Measurements from ENCODE around the gene PLPPR1. TPM values are rescaled to one million over a fixed set of nuclear protein-coding genes. Genes with fewer than 3 reads are reported as not detected.

PLPPR1 gene
- total RNA-seq, 2 donors from 2014 or later, result not detected

DNA sequence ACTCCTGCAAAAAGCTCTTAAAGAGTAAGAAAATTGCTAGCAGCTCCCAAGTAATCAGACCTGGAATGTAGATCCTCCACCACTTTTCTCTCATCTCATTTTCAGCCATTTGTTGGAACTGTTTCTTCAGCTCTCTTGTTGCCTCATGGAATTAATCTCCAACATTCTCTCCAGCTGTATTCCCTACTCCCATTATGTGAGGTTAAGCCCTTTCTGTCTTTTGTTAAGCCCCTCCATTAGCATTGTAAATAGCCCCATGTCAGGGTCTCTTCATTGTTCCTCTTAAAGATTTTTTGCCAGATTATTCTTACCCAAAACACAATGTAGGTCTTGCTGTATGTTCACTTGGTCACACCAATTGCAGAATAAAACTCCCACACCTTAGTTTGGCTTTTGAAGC, 119.8 kb downstream of the PLPPR1 start:
- no peak for DNase-seq
- ATAC-seq (replicated peaks in 1 of 2), result no peak
- no peak overlapping the region for H3K4me3 Mint-ChIP-seq
- H3K4me1 Mint-ChIP-seq (ENCODE audit: low read depth), result no peaks in the 10 kb centered on the region
- peaks cover 8 to 10% of the 10 kb centered on the region in 2 donors for H3K9me3 Mint-ChIP-seq
- H3K36me3 Mint-ChIP-seq (ENCODE audit: insufficient read depth in 2 of 2), result no peaks in the 10 kb centered on the region
- no peak overlapping the region for H3K27ac Mint-ChIP-seq
- H3K27me3 Mint-ChIP-seq (ENCODE audit: low read depth), result peaks cover 5% of the 10 kb centered on the region

DNA sequence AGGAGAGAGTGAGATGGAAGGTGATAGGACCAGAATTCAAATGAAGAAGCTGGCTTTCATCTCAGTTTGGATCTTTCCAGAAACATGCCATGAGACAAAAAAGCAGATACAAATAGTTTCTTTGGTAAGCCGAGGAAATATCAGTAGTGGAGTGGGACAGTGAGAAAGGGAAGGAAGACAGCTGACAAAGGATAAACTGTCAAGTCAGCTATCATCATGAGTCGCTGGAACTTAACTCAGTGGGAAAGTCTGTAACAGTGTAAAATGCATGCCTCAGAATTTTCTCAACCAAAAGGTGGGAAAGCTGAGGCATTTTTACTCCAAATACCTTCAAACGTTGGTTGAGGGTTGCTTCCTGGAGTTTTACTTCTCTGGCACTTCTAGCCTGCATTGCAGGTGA, 129.8 kb downstream of the PLPPR1 start:
- Mint-ChIP-seq H3K27ac (no peak overlapping the region), H3K36me3 (ENCODE audit: insufficient read depth in 2 of 2) (peaks cover 0 to 1% of the 10 kb centered on the region in 2 donors), H3K4me1 (ENCODE audit: low read depth) (no peaks in the 10 kb centered on the region), H3K4me3 (no peak overlapping the region), H3K27me3 (ENCODE audit: low read depth) (peaks cover 5% of the 10 kb centered on the region), H3K9me3 (peaks cover 0 to 4% of the 10 kb centered on the region in 2 donors)
- no peak for DNase-seq
- ATAC-seq (replicated peaks in 1 of 2), result no peak

DNA sequence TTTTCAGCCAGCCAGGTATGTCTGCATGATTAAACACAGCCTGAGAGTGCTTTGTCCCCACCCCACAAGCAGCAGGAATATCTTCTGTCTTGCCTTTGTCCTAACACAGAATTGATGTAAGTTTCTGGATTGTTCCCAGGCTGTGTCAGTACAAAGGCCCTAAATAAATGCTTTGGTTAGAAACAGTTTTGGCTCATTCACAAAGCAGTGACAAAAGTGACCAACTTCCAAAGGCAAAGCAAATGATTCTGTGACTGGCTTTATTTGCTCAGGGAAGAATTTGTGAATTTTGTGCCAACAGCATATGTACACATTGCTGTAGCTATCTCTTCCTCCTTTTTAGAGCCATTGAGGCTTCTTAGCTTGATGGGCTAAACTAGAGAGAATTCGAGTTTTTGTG, 133.7 kb downstream of the PLPPR1 start:
- ATAC-seq (replicated peaks in 1 of 2) (no peak), DNase-seq (no peak)
- H3K27me3 Mint-ChIP-seq (ENCODE audit: low read depth), result peaks cover 8% of the 10 kb centered on the region
- no peak overlapping the region for H3K4me3 Mint-ChIP-seq
- H3K27ac Mint-ChIP-seq, result no peak overlapping the region
- H3K36me3 Mint-ChIP-seq (ENCODE audit: insufficient read depth in 2 of 2), result peaks cover 0 to 1% of the 10 kb centered on the region in 2 donors
- H3K4me1 Mint-ChIP-seq (ENCODE audit: low read depth), result no peaks in the 10 kb centered on the region
- peaks cover 0 to 4% of the 10 kb centered on the region in 2 donors for H3K9me3 Mint-ChIP-seq

DNA sequence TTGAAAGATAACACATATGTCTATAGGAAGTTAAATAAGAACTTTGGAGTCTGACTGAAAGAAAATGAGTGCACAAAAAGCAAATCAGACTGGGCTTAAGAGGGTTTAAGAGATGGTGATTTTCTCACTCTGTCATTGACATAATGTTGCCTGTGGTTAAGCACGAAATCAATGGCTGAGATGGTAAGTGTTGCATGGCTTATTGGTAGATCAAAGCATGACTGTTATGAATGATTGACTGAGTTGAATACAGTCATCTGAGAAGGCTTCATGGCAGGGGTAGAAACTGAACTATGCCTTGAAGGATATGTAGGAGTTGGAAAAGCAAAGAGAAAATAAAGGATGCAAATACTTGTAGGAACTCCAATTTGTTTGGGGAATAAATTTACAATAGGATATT, 136.6 kb downstream of the PLPPR1 start:
- ATAC-seq (replicated peaks in 1 of 2) (no peak), DNase-seq (no peak)
- Mint-ChIP-seq H3K4me3 (no peak overlapping the region), H3K36me3 (ENCODE audit: insufficient read depth in 2 of 2) (no peaks in the 10 kb centered on the region), H3K27ac (no peak overlapping the region), H3K27me3 (ENCODE audit: low read depth) (peaks cover 7% of the 10 kb centered on the region), H3K4me1 (ENCODE audit: low read depth) (no peaks in the 10 kb centered on the region), H3K9me3 (peaks cover 0 to 3% of the 10 kb centered on the region in 2 donors)

DNA sequence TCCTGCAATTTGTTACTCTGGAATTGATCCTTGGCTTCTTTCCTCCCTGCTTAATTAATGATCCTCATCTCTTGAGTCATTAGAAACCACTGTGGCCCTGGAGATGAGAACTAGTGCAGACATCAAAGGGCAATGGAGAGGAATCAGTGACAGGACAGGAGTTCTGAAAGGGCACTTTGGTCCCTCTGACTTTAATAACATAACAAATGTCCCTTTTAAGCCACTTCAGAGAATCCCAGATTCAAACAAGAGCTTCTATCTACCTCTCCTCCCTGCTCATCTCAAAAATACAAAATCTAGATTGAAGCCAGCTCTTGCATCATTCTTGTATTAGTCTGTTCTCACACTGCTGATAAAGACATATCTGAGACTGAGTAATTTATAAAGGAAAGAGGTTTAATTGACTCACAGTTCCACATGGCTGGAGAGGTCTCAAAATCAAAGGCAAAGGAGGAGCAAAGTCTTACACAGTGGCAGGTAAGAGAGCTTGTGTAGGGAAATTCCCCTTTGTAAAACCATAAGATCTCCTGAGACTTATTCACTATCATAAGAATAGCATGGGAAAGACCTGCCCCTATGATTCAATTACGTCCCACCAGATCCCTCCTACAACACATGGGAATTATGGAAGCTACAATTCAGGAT, 139.1 kb downstream of the PLPPR1 start:
- ATAC-seq (replicated peaks in 1 of 2) (no peak), DNase-seq (no peak)
- no peak overlapping the region for H3K27ac Mint-ChIP-seq
- no peak overlapping the region for H3K4me3 Mint-ChIP-seq
- peaks cover 7% of the 10 kb centered on the region for H3K27me3 Mint-ChIP-seq (ENCODE audit: low read depth)
- no peaks in the 10 kb centered on the region for H3K4me1 Mint-ChIP-seq (ENCODE audit: low read depth)
- H3K36me3 Mint-ChIP-seq (ENCODE audit: insufficient read depth in 2 of 2), result no peaks in the 10 kb centered on the region
- H3K9me3 Mint-ChIP-seq, result peaks cover 0 to 4% of the 10 kb centered on the region in 2 donors

GRCh38 chr9:101172616-101173015, 144.1 kb downstream of the PLPPR1 start:
- no peak overlapping the region for H3K4me3 Mint-ChIP-seq
- peaks cover 0 to 4% of the 10 kb centered on the region in 2 donors for H3K9me3 Mint-ChIP-seq
- no peak overlapping the region for H3K27ac Mint-ChIP-seq
- no peak for ATAC-seq (replicated peaks in 1 of 2)
- peaks cover under 1% of the 10 kb centered on the region for H3K27me3 Mint-ChIP-seq (ENCODE audit: low read depth)
- no peaks in the 10 kb centered on the region for H3K36me3 Mint-ChIP-seq (ENCODE audit: insufficient read depth in 2 of 2)
- DNase-seq, result no peak
- no peaks in the 10 kb centered on the region for H3K4me1 Mint-ChIP-seq (ENCODE audit: low read depth)

GRCh38 chr9:101173907-101174306, 145.4 kb downstream of the PLPPR1 start:
- H3K9me3 Mint-ChIP-seq, result peaks cover 0 to 4% of the 10 kb centered on the region in 2 donors
- ATAC-seq (replicated peaks in 1 of 2) (no peak), DNase-seq (no peak)
- no peaks in the 10 kb centered on the region for H3K27me3 Mint-ChIP-seq (ENCODE audit: low read depth)
- H3K36me3 Mint-ChIP-seq (ENCODE audit: insufficient read depth in 2 of 2), result no peaks in the 10 kb centered on the region
- no peak overlapping the region for H3K27ac Mint-ChIP-seq
- H3K4me1 Mint-ChIP-seq (ENCODE audit: low read depth), result no peaks in the 10 kb centered on the region
- no peak overlapping the region for H3K4me3 Mint-ChIP-seq

DNA sequence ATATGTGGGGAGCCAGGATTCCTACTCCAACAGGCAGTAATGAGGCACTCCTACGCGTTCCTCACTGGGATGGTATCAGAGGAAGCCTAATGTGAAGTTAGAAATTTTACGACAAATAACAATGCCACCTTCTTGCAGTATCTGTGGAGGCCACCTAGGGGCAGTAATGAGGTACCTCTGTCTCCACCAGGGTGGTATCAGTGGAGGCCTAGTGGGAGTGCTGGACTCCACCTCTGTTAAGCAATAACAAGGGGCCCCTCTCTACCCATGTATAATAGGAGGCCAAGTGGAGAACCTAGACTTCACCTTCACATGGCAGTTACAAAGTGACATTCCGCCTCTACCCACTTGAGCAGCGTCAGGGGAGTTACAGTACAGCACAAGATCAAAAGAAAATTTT, 147.9 kb downstream of the PLPPR1 start:
- no peaks in the 10 kb centered on the region for H3K36me3 Mint-ChIP-seq (ENCODE audit: insufficient read depth in 2 of 2)
- H3K9me3 Mint-ChIP-seq, result peaks cover 0 to 3% of the 10 kb centered on the region in 2 donors
- ATAC-seq (replicated peaks in 1 of 2) (no peak), DNase-seq (no peak)
- no peak overlapping the region for H3K27ac Mint-ChIP-seq
- no peaks in the 10 kb centered on the region for H3K4me1 Mint-ChIP-seq (ENCODE audit: low read depth)
- no peaks in the 10 kb centered on the region for H3K27me3 Mint-ChIP-seq (ENCODE audit: low read depth)
- no peak overlapping the region for H3K4me3 Mint-ChIP-seq

DNA sequence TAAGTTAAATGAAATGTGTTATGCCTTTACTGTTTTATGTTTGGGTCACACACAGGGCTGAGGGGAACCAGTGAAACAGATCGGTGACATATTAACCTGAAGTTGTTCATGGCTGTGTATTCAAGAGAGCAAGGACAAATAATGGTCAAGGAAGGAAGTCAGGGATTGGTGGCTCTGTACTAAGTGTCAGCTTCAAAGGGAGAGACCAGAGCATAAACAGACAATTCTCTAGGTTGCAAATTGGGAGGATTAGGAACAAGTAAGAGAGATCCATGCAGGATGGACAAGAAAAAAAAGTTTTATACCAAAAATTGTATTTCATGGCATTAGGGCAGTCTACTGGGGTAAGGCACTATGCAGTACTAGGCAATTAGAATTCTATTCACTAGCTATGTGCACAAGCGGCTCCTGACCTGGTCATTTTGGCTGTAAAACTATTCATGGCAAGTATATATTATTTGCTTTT, 156.3 kb downstream of the PLPPR1 start:
- Mint-ChIP-seq H3K4me1 (ENCODE audit: low read depth) (no peaks in the 10 kb centered on the region), H3K9me3 (peaks cover 2 to 5% of the 10 kb centered on the region in 2 donors), H3K27me3 (ENCODE audit: low read depth) (no peaks in the 10 kb centered on the region), H3K4me3 (no peak overlapping the region), H3K27ac (no peak overlapping the region), H3K36me3 (ENCODE audit: insufficient read depth in 2 of 2) (no peaks in the 10 kb centered on the region)
- no peak for DNase-seq
- ATAC-seq (replicated peaks in 1 of 2), result no peak

DNA sequence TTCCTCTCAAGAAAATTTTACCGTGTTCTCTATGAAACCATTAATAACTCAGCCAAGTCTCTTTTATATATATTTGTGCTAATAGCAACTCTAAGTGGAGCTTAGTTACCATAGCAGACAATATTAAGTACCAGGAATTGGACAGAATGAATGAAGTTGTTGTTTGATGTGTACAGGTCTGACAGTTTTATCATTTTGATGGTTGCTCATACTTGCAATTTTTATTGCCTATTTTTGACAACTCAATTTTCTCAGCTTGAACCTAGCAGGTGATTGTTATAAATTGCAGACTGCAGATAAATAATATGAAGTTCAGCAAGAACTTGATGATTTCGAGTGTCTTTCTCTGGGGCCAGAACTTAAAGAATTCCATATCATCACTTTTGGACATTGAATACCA, 163.2 kb downstream of the PLPPR1 start:
- Mint-ChIP-seq H3K36me3 (ENCODE audit: insufficient read depth in 2 of 2) (no peaks in the 10 kb centered on the region), H3K4me3 (no peak overlapping the region), H3K27me3 (ENCODE audit: low read depth) (no peaks in the 10 kb centered on the region), H3K9me3 (no peaks in the 10 kb centered on the region), H3K27ac (no peak overlapping the region), H3K4me1 (ENCODE audit: low read depth) (no peaks in the 10 kb centered on the region)
- ATAC-seq (replicated peaks in 1 of 2) (no peak), DNase-seq (no peak)

GRCh38 chr9:101197026-101197425, 168.5 kb downstream of the PLPPR1 start:
- Mint-ChIP-seq H3K36me3 (ENCODE audit: insufficient read depth in 2 of 2) (no peaks in the 10 kb centered on the region), H3K4me1 (ENCODE audit: low read depth) (no peaks in the 10 kb centered on the region), H3K4me3 (no peak overlapping the region), H3K9me3 (no peaks in the 10 kb centered on the region), H3K27ac (no peak overlapping the region), H3K27me3 (ENCODE audit: low read depth) (no peaks in the 10 kb centered on the region)
- DNase-seq, result no peak
- ATAC-seq (replicated peaks in 1 of 2), result no peak

DNA sequence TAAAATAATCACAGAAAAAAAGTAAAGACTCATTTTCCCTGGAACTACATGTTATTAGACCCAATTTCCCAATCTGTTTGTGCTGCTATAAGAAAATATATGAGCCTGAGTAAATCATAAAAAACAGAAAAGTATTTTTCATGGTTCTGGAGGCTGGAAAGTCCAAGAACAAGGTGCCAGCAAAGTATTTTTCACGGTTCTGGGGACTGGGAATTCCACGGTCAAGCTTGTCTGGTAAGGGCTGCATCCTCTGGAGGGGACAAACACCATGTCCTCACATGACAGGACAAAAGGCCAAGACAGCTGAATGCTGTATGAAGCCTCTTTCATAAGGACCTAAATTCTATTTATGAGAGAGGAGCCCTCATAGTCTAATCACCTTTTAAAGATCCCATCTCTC, 172.3 kb downstream of the PLPPR1 start:
- H3K27ac Mint-ChIP-seq, result no peak overlapping the region
- H3K36me3 Mint-ChIP-seq (ENCODE audit: insufficient read depth in 2 of 2), result no peaks in the 10 kb centered on the region
- H3K9me3 Mint-ChIP-seq, result no peaks in the 10 kb centered on the region
- H3K27me3 Mint-ChIP-seq (ENCODE audit: low read depth), result no peaks in the 10 kb centered on the region
- H3K4me3 Mint-ChIP-seq, result no peak overlapping the region
- no peaks in the 10 kb centered on the region for H3K4me1 Mint-ChIP-seq (ENCODE audit: low read depth)
- ATAC-seq (replicated peaks in 1 of 2) (no peak), DNase-seq (no peak)

DNA sequence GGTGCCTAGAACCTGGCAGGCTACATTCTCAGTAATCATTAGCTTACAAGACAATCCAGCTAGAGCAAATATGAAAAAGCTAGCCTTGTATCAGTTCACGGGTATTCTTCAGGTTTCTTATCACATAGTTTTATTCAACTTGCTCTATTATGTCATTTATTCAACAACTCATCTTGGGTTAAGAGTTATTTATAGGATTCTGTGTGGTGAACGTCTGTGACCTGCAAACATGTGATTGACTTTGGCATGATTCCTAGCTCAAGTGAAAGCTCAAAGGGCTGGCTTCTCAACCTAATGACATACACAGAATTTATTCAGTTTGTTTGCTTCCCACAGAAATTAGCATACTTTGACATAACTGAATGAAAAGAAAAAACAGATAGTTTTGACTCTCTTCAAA, 173.1 kb downstream of the PLPPR1 start:
- Mint-ChIP-seq H3K36me3 (ENCODE audit: insufficient read depth in 2 of 2) (no peaks in the 10 kb centered on the region), H3K9me3 (no peaks in the 10 kb centered on the region), H3K4me3 (no peak overlapping the region), H3K27ac (no peak overlapping the region), H3K4me1 (ENCODE audit: low read depth) (no peaks in the 10 kb centered on the region), H3K27me3 (ENCODE audit: low read depth) (no peaks in the 10 kb centered on the region)
- DNase-seq (no peak), ATAC-seq (replicated peaks in 1 of 2) (no peak)

- Mint-ChIP-seq H3K36me3 (ENCODE audit: insufficient read depth in 2 of 2) (no peaks in the 10 kb centered on the region), H3K4me3 (no peak overlapping the region), H3K9me3 (no peaks in the 10 kb centered on the region), H3K27ac (no peak overlapping the region), H3K4me1 (ENCODE audit: low read depth) (no peaks in the 10 kb centered on the region), H3K27me3 (ENCODE audit: low read depth) (no peaks in the 10 kb centered on the region)
- DNase-seq (no peak), ATAC-seq (replicated peaks in 1 of 2) (no peak)
These were observed 181.1 kb downstream of the PLPPR1 start for GRCh38 chr9:101209670-101210069.

Measured in activated T-cell treated with anti-CD3 and anti-CD28 coated beads, Interleukin-2, amount 50 U/mL, for 72 hours (primary cell).